SU-DHL-6 (cell line): ENCODE results near the gene PTPRH.

Experiments used
- H2AFZ ChIP-seq: fragments of 200-600 bp; sonication (generic); 2 replicates; pipeline ENCODE4 v1.6.1; 2014; ENCODE audit warnings: low read depth, mild to moderate bottlenecking, moderate library complexity, mixed read lengths, antibody characterized with exemption, low read length; ENCODE audit not compliant: severe bottlenecking
- H3F3A ChIP-seq: fragments of 200-600 bp; shearing (Covaris generic); 2 replicates; pipeline ENCODE4 v1.6.0; 2016; ENCODE audit warnings: antibody characterized with exemption, mild to moderate bottlenecking; ENCODE audit not compliant: insufficient read depth
- H3K27ac ChIP-seq: fragments of 200-600 bp; sonication (generic); 2 replicates; pipeline ENCODE4 v1.5.1; 2016; ENCODE audit warnings: low read depth, mild to moderate bottlenecking, low read length, moderate library complexity, mixed read lengths
- H3K27me3 ChIP-seq: fragments of 200-600 bp; sonication (generic), shearing (Covaris generic); 2 replicates; pipeline ENCODE4 v1.6.0; 2014; ENCODE audit warnings: mild to moderate bottlenecking, low read length
- H3K36me3 ChIP-seq: fragments of 200-600 bp; sonication (generic); 2 replicates; pipeline ENCODE4 v1.6.1; 2014; ENCODE audit warnings: mild to moderate bottlenecking, low read length, mixed read lengths
- H3K4me2 ChIP-seq: fragments of 300-600, 200-600 bp; shearing (Covaris generic), sonication (generic); 2 replicates; pipeline ENCODE4 v1.6.0; 2014; ENCODE audit warnings: low read length, low read depth, mild to moderate bottlenecking; ENCODE audit not compliant: poor library complexity, severe bottlenecking
- H3K4me3 ChIP-seq: fragments of 200-600 bp; sonication (generic); 2 replicates; pipeline ENCODE4 v1.5.1; 2014; ENCODE audit warnings: antibody characterized with exemption, low read length, mild to moderate bottlenecking, mixed read lengths; ENCODE audit not compliant: insufficient read depth, poor library complexity, severe bottlenecking
- H3K79me2 ChIP-seq: fragments of 200-600 bp; sonication (generic); 2 replicates; pipeline ENCODE4 v1.6.1; 2014; ENCODE audit warnings: mild to moderate bottlenecking, low read length, moderate library complexity; ENCODE audit not compliant: insufficient read depth
- H3K9ac ChIP-seq: fragments of 200-600 bp; sonication (generic); 2 replicates; pipeline ENCODE4 v1.7.0; 2014; ENCODE audit warnings: mild to moderate bottlenecking, low read length
- H3K9me2 ChIP-seq: fragments of 200-600 bp; sonication (generic); replicated peaks from 2 replicates; pipeline ENCODE4 v1.6.1; 2014; ENCODE audit warnings: low read length; ENCODE audit not compliant: insufficient read depth
- H3K9me3 ChIP-seq: fragments of 200-600 bp; sonication (generic); 2 replicates; pipeline ENCODE4 v1.6.1; 2014; ENCODE audit warnings: low read length, mixed read lengths; ENCODE audit not compliant: insufficient read depth
- H4K20me1 ChIP-seq: fragments of 200-600 bp; sonication (generic); 2 replicates; pipeline ENCODE4 v1.6.1; 2014; ENCODE audit warnings: low read depth, mild to moderate bottlenecking, antibody characterized with exemption, low read length, moderate library complexity, mixed read lengths
- CTCF ChIP-seq: fragments of 200-600 bp; sonication (generic); IDR thresholded peaks from one replicate; pipeline ENCODE4 v1.5.1; 2017; ENCODE audit warnings: antibody characterized with exemption, mild to moderate bottlenecking, low read length, moderate library complexity; ENCODE audit not compliant: insufficient read depth, poor library complexity, severe bottlenecking
- EZH2phosphoT487 ChIP-seq: fragments of 200-600 bp; sonication (generic), shearing (Covaris generic); conservative IDR thresholded peaks from 2 replicates; pipeline ENCODE4 v1.6.1; 2018; ENCODE audit warnings: mild to moderate bottlenecking, antibody characterized with exemption, low read length, moderate library complexity, mixed read lengths

PTPRH gene

GRCh38 chr19:55231391-55232285 lies 22.3 kb upstream of the PTPRH start:
- TF ChIP-seq CTCF (no peak), EZH2phosphoT487 (no peak)
- Histone ChIP-seq H3K9ac (no peak overlapping the region), H3K4me3 (no peak overlapping the region), H2AFZ (no peak overlapping the region), H3K79me2 (no peaks in the 10 kb centered on the region; the same call in 1 of the 2 replicates), H3K4me2 (no peak overlapping the region), H3F3A (no peaks in the 10 kb centered on the region), H3K9me2 (no peaks in the 10 kb centered on the region), H4K20me1 (no peaks in the 10 kb centered on the region), H3K27ac (no peak overlapping the region), H3K9me3 (no peaks in the 10 kb centered on the region), H3K27me3 (no peaks in the 10 kb centered on the region), H3K36me3 (peaks cover 14% of the 10 kb centered on the region)

GRCh38 chr19:55230780-55231179 lies 21.5 kb upstream of the PTPRH start:
- TF ChIP-seq CTCF, result no peak
- no peak for TF ChIP-seq EZH2phosphoT487
- Histone ChIP-seq H3K9me2 (no peaks in the 10 kb centered on the region), H3K9ac (no peak overlapping the region), H3K4me3 (no peak overlapping the region), H3K27ac (no peak overlapping the region), H2AFZ (no peak overlapping the region), H3K36me3 (peaks cover 9% of the 10 kb centered on the region; the same call in 1 of the 2 replicates), H3K79me2 (no peaks in the 10 kb centered on the region; the same call in 1 of the 2 replicates), H4K20me1 (no peaks in the 10 kb centered on the region; the same call in 1 of the 2 replicates), H3F3A (no peaks in the 10 kb centered on the region), H3K4me2 (no peak overlapping the region), H3K9me3 (no peaks in the 10 kb centered on the region), H3K27me3 (no peaks in the 10 kb centered on the region)

- Histone ChIP-seq H3F3A (no peaks in the 10 kb centered on the region), H3K4me3 (no peak overlapping the region), H3K9ac (no peak overlapping the region), H3K36me3 (peaks cover 9% of the 10 kb centered on the region; the same call in 1 of the 2 replicates), H3K27me3 (no peaks in the 10 kb centered on the region), H2AFZ (no peak overlapping the region), H3K9me2 (no peaks in the 10 kb centered on the region), H3K79me2 (no peaks in the 10 kb centered on the region; the same call in 1 of the 2 replicates), H4K20me1 (no peaks in the 10 kb centered on the region; the same call in 1 of the 2 replicates), H3K4me2 (no peak overlapping the region), H3K9me3 (no peaks in the 10 kb centered on the region), H3K27ac (no peak overlapping the region)
- no peak for TF ChIP-seq CTCF
- no peak for TF ChIP-seq EZH2phosphoT487
Measured at GRCh38 chr19:55230329-55230728, 21.0 kb upstream of the PTPRH start.
